Nephron (organoid): Measurements from ENCODE around the gene CCDC187.

Experiments used
- H3K27ac Mint-ChIP-seq, 3 experiments: 2 replicates each; pipeline ENCODE4 v1.8.0; 2020; ENCODE audit warnings: mixed read lengths in 3 of 3, mild to moderate bottlenecking in 2 of 3, moderate library complexity in 1 of 3
- H3K27me3 Mint-ChIP-seq: 2 replicates; pipeline ENCODE4 v1.8.0; 2021; ENCODE audit warnings: low read depth, mild to moderate bottlenecking, moderate library complexity, mixed read lengths
- H3K36me3 Mint-ChIP-seq: 2 replicates; pipeline ENCODE4 v1.8.0; 2020; ENCODE audit warnings: low read depth, mixed read lengths
- H3K4me1 Mint-ChIP-seq: 2 replicates; pipeline ENCODE4 v1.8.0; 2020; ENCODE audit warnings: mixed read lengths
- H3K4me3 Mint-ChIP-seq, 3 experiments: 2 replicates each; pipeline ENCODE4 v1.8.0; 2020; ENCODE audit warnings: mild to moderate bottlenecking in 3 of 3, mixed read lengths in 3 of 3, moderate library complexity in 2 of 3
- H3K9me3 Mint-ChIP-seq: 2 replicates; pipeline ENCODE4 v1.8.0; 2020; ENCODE audit warnings: mixed read lengths
- TF ChIP-seq, protein P1 (sequence below), 3 experiments: fragments of 200-600 bp; sonication (generic); IDR thresholded peaks; one replicate each; pipeline ENCODE4 v1.5.0; 2021; ENCODE audit warnings: antibody characterized with exemption in 3 of 3; ENCODE audit not compliant: unreplicated experiment in 3 of 3

The CCDC187 gene

DNA sequence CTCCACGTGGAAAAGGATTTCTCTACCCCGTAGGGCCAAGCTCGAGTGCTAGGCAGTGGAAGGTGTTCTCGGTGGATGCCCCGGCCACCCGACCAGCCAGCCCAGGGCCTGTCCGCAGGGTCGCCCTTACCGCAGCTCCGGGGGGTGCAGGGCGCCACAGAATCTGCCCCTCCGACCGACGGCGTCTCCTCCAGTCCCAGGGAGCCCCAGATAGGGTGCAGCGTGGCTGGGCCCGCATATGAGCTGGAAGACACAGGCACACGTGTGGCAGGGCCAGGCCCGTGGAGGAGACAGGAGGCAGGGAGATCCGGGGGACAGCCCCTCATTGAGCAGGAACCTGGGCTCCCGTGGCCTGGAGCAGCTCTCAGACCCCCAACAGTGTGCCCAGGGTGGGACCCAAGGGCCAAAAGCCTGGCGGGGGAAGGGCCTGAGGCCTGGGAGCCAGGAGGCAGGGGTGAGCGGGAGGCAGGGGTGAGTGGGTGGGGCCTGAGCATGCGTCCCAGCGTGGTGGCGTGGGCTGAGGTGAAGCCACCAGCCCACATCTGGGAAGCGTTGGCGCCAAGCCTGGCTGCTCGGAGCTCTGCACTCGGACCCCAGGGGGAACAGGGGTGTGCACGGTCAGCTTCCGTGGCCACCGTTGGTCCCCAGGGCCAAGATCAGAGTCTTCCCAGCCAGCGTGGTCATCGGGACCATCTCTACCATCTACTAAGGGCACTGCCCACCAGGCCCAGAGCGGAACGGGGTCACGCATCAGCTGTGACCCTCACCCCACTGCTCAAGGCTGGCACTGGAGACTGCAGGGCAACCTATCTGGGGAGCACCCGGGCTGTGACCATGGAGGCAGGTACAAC is 22.2 kb downstream of the CCDC187 start:
- TF ChIP-seq, protein P1, sequence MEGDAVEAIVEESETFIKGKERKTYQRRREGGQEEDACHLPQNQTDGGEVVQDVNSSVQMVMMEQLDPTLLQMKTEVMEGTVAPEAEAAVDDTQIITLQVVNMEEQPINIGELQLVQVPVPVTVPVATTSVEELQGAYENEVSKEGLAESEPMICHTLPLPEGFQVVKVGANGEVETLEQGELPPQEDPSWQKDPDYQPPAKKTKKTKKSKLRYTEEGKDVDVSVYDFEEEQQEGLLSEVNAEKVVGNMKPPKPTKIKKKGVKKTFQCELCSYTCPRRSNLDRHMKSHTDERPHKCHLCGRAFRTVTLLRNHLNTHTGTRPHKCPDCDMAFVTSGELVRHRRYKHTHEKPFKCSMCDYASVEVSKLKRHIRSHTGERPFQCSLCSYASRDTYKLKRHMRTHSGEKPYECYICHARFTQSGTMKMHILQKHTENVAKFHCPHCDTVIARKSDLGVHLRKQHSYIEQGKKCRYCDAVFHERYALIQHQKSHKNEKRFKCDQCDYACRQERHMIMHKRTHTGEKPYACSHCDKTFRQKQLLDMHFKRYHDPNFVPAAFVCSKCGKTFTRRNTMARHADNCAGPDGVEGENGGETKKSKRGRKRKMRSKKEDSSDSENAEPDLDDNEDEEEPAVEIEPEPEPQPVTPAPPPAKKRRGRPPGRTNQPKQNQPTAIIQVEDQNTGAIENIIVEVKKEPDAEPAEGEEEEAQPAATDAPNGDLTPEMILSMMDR (IDR thresholded peaks at IDR 0.05; ENCODE audit: unreplicated experiment in 3 of 3) = no peak
- Mint-ChIP-seq H3K27me3 (peaks cover 24% of the 10 kb centered on the region), H3K27ac (no peak overlapping the region), H3K4me3 (no peak overlapping the region), H3K4me1 (no peaks in the 10 kb centered on the region), H3K36me3 (peaks cover 2% of the 10 kb centered on the region), H3K9me3 (no peaks in the 10 kb centered on the region)

DNA sequence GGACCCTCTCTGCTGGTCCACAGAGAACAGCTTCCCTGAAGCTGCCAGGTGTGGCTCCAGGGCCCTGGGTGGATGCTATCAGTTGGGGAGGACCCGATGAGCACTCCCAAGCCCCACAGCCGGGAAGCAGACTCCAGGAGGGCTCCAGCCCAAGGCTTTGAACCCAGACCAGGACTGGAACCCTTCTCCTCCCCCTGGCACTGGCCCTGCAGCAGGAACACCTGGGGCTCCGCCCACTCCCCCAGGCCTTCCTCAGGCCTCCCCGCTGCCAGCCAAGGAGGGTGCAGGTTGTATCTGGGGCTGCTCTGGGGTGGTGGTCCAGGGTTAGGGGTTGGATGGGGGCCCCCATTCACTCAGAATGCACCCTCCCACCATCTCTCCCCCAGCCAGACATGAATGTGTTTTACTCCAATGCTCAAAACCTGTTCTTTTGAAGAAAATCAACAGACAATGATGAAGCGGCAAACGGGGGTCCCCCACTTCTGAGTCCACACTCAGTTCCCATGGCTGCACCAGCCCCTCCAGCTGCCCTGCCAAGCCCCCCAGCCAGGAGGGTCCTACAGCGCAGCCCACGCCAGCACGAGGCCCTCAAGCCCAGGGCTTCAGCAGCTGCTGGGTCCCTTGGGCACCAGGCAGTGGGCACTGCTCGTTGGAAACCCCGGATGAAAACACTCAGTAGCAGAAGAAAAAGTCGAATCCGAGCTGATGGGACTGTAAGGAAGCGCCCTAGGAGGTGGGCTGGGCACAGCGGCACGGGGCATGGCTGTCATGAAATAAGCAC is 23.2 kb downstream of the CCDC187 start:
- Mint-ChIP-seq H3K27me3 (peaks cover 24% of the 10 kb centered on the region), H3K27ac (no peak overlapping the region), H3K9me3 (no peaks in the 10 kb centered on the region), H3K36me3 (no peaks in the 10 kb centered on the region), H3K4me3 (no peak overlapping the region), H3K4me1 (no peaks in the 10 kb centered on the region)
- TF ChIP-seq, protein P1 (IDR thresholded peaks at IDR 0.05; ENCODE audit: unreplicated experiment in 3 of 3) = no peak

DNA sequence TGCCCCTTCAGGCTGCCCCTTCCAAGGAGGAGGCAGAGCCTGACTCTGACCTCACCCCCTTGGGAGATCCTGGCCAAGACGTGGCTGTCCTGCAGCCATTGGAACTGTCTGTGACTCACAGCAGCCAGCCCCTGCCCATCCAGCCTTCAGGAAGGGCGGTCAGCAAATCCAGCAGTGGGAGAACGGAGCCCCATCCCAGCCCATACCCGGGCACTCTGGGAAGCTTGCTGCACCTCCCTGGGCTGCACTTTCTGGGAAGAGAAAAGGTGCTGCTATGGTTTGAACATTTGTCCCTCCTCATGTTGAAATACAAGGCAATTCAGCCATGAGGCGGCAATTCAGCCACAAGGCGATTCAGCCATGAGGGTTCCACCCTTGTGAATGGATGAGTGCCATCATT is 24.4 kb downstream of the CCDC187 start:
- Mint-ChIP-seq H3K27me3 (peaks cover 27% of the 10 kb centered on the region), H3K36me3 (no peaks in the 10 kb centered on the region), H3K4me1 (peaks cover 4% of the 10 kb centered on the region), H3K4me3 (no peak overlapping the region), H3K27ac (no peak overlapping the region), H3K9me3 (no peaks in the 10 kb centered on the region)
- TF ChIP-seq, protein P1 (IDR thresholded peaks at IDR 0.05; ENCODE audit: unreplicated experiment in 3 of 3) = no peak

DNA sequence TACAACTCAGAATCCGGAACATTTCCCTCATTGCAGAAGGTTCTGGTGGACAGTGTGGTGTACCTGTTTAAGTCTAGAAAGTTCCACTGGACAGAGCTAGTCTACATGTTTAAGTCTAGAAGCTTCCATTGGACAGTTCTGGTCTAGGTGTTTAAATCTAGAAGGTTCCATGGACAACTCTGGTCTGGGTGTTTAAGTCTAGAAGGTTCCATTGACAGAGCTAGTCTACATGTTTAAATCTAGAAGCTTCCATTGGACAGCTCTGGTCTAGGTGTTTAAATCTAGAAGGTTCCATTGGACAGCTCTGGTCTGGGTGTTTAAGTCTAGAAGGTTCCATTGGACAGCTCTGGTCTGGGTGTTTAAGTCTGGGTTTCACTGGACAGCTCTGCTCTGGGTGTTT is 25.0 kb downstream of the CCDC187 start:
- Mint-ChIP-seq H3K27ac (no peak overlapping the region), H3K36me3 (no peaks in the 10 kb centered on the region), H3K9me3 (no peaks in the 10 kb centered on the region), H3K4me1 (peaks cover 4% of the 10 kb centered on the region), H3K4me3 (no peak overlapping the region), H3K27me3 (peaks cover 27% of the 10 kb centered on the region)
- TF ChIP-seq, protein P1 (IDR thresholded peaks at IDR 0.05; ENCODE audit: unreplicated experiment in 3 of 3) = no peak

DNA sequence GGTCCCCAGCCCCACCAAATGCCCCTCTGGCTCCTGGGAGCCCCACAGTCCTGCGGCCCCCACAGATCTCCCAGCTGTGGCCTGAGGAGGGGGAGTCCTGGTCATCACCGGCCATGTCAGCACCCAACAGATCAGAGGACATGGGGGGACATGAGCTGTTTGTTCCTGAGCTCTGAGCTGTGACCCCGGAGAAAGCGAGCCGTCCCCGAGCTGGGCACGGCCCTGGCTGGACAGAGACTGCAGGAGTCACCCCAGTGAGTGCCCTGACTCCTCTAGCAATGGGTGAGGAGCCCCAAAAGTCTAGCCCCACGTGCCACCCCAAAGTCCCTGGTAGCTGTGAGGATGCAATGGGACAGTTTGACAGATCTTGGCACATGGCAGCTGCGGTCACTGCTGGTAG is 25.7 kb downstream of the CCDC187 start:
- H3K4me3 Mint-ChIP-seq = no peak overlapping the region
- peaks cover 29% of the 10 kb centered on the region for H3K27me3 Mint-ChIP-seq
- no peaks in the 10 kb centered on the region for H3K36me3 Mint-ChIP-seq
- H3K27ac Mint-ChIP-seq = no peak overlapping the region
- TF ChIP-seq, protein P1 (IDR thresholded peaks at IDR 0.05; ENCODE audit: unreplicated experiment in 3 of 3) = no peak
- no peaks in the 10 kb centered on the region for H3K9me3 Mint-ChIP-seq
- H3K4me1 Mint-ChIP-seq = peaks cover 6% of the 10 kb centered on the region
